RWPE2 (cell line): ENCODE data around the gene METTL1.
A peak's percentile ranks its signal among the peaks of the same experiment; 100 is the strongest.

Experiments
- ATAC-seq: fragments of 200-7000 bp; cut with Tn5 transposase; 3 replicates; pipeline ENCODE4 v1.9.1; 2021; ENCODE audit warnings: low read depth
- DNase-seq: peaks from one replicate; pipeline ENCODE4 v3.0.0-alpha.2; 2020; ENCODE audit warnings: low spot score
- H3K27ac ChIP-seq: fragments of 450-650 bp; 2 replicates; pipeline ENCODE4 v1.5.1; 2017; ENCODE audit warnings: mild to moderate bottlenecking; ENCODE audit not compliant: poor library complexity, severe bottlenecking
- H3K27me3 ChIP-seq: fragments of 250-450 bp; sonication (Bioruptor Pico); 2 replicates; pipeline ENCODE4 v1.5.1; 2021; ENCODE audit warnings: mild to moderate bottlenecking, moderate library complexity; ENCODE audit not compliant: insufficient read depth, poor library complexity, severe bottlenecking
- H3K36me3 ChIP-seq: fragments of 250-450 bp; sonication (Bioruptor Pico); 2 replicates; pipeline ENCODE4 v1.5.1; 2020; ENCODE audit warnings: low read depth, mild to moderate bottlenecking, moderate library complexity
- H3K4me1 ChIP-seq: fragments of 250-450 bp; sonication (Bioruptor Pico); 2 replicates; pipeline ENCODE4 v1.5.1; 2021; ENCODE audit warnings: mild to moderate bottlenecking, moderate library complexity; ENCODE audit not compliant: insufficient read depth, poor library complexity, severe bottlenecking
- H3K4me3 ChIP-seq: fragments of 250-450 bp; sonication (Bioruptor Pico); 2 replicates; pipeline ENCODE4 v1.5.1; 2021; ENCODE audit warnings: mild to moderate bottlenecking, moderate library complexity; ENCODE audit not compliant: severe bottlenecking
- H3K9me3 ChIP-seq: fragments of 250-450 bp; sonication (Bioruptor Pico); 2 replicates; pipeline ENCODE4 v1.5.1; 2021; ENCODE audit warnings: mild to moderate bottlenecking, moderate library complexity; ENCODE audit not compliant: severe bottlenecking
- TF ChIP-seq, protein P1 (sequence below): fragments of 450-650 bp; IDR thresholded peaks from one replicate; pipeline ENCODE4 v1.5.1; 2017; ENCODE audit warnings: mild to moderate bottlenecking, moderate library complexity; ENCODE audit not compliant: poor library complexity, severe bottlenecking

The METTL1 gene

GRCh38 chr12:57811028-57811755 lies 39.3 kb upstream of the METTL1 start:
- H3K9me3 ChIP-seq, result no peaks in the 10 kb centered on the region
- no peaks in the 10 kb centered on the region for H3K36me3 ChIP-seq
- H3K4me1 ChIP-seq, result peaks cover 6% of the 10 kb centered on the region
- no peak overlapping the region for H3K27ac ChIP-seq
- ATAC-seq (no peak), DNase-seq (peak; percentile 38)
- H3K27me3 ChIP-seq, result no peaks in the 10 kb centered on the region
- H3K4me3 ChIP-seq, result no peak overlapping the region
- TF ChIP-seq, protein P1, sequence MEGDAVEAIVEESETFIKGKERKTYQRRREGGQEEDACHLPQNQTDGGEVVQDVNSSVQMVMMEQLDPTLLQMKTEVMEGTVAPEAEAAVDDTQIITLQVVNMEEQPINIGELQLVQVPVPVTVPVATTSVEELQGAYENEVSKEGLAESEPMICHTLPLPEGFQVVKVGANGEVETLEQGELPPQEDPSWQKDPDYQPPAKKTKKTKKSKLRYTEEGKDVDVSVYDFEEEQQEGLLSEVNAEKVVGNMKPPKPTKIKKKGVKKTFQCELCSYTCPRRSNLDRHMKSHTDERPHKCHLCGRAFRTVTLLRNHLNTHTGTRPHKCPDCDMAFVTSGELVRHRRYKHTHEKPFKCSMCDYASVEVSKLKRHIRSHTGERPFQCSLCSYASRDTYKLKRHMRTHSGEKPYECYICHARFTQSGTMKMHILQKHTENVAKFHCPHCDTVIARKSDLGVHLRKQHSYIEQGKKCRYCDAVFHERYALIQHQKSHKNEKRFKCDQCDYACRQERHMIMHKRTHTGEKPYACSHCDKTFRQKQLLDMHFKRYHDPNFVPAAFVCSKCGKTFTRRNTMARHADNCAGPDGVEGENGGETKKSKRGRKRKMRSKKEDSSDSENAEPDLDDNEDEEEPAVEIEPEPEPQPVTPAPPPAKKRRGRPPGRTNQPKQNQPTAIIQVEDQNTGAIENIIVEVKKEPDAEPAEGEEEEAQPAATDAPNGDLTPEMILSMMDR, result no peak

GRCh38 chr12:57810450-57810849 lies 38.5 kb upstream of the METTL1 start:
- Histone ChIP-seq H3K27me3 (no peaks in the 10 kb centered on the region), H3K9me3 (no peaks in the 10 kb centered on the region), H3K27ac (no peak overlapping the region), H3K36me3 (no peaks in the 10 kb centered on the region), H3K4me3 (no peak overlapping the region), H3K4me1 (peaks cover 6% of the 10 kb centered on the region)
- TF ChIP-seq, protein P1, result no peak
- DNase-seq (peak; percentile 58), ATAC-seq (peak; percentile 83)

GRCh38 chr12:57809425-57809824 lies 37.5 kb upstream of the METTL1 start:
- Histone ChIP-seq H3K9me3 (no peaks in the 10 kb centered on the region), H3K36me3 (no peaks in the 10 kb centered on the region)
- no peak for ATAC-seq

GRCh38 chr12:57808351-57808750 lies 36.4 kb upstream of the METTL1 start:
- no peak overlapping the region for H3K4me3 ChIP-seq
- H3K36me3 ChIP-seq, result no peaks in the 10 kb centered on the region
- H3K27ac ChIP-seq, result no peak overlapping the region
- ATAC-seq (no peak), DNase-seq (peak; percentile 23)
- no peaks in the 10 kb centered on the region for H3K9me3 ChIP-seq
- peaks cover 6% of the 10 kb centered on the region for H3K4me1 ChIP-seq
- TF ChIP-seq, protein P1, result no peak
- H3K27me3 ChIP-seq, result no peaks in the 10 kb centered on the region

More at GRCh38 chr12:57809425-57809824, 37.5 kb upstream of the METTL1 start:
- H3K4me1 ChIP-seq, result peaks cover 6% of the 10 kb centered on the region
- H3K4me3 ChIP-seq, result no peak overlapping the region
- DNase-seq, result peak; percentile 8
- TF ChIP-seq, protein P1, result no peak
- H3K27ac ChIP-seq, result no peak overlapping the region
- H3K27me3 ChIP-seq, result no peaks in the 10 kb centered on the region

DNA sequence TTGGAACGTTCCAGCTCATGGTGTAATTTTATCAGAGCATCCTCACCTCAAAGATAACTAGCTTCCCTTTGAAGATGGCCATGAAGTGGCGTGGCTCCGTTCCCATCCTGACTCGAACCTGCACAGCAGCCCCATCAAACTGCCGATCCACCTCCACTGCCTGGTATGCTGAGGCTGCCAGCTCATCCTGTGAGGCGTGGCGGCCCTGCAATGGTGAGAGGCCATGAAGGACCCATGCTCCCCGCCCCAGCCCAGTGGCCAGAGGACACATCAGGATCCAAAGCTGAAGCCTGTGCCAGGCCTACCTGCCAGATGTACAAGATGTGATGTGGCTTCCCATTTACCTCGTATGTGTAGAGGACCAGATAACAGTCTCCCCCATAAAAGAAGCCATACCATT lies 35.4 kb upstream of the METTL1 start:
- no peaks in the 10 kb centered on the region for H3K27me3 ChIP-seq
- DNase-seq (peak; percentile 59), ATAC-seq (no peak)
- H3K9me3 ChIP-seq, result no peaks in the 10 kb centered on the region
- H3K27ac ChIP-seq, result no peak overlapping the region
- no peak overlapping the region for H3K4me3 ChIP-seq
- TF ChIP-seq, protein P1, result no peak
- 0 out of 2 replicates have a peak, but pooled peaks cover 8% of the 10 kb centered on the region for H3K36me3 ChIP-seq
- peaks cover 6% of the 10 kb centered on the region for H3K4me1 ChIP-seq
